Measurements from ENCODE around the gene KRT84.

The KRT84 gene

DNA sequence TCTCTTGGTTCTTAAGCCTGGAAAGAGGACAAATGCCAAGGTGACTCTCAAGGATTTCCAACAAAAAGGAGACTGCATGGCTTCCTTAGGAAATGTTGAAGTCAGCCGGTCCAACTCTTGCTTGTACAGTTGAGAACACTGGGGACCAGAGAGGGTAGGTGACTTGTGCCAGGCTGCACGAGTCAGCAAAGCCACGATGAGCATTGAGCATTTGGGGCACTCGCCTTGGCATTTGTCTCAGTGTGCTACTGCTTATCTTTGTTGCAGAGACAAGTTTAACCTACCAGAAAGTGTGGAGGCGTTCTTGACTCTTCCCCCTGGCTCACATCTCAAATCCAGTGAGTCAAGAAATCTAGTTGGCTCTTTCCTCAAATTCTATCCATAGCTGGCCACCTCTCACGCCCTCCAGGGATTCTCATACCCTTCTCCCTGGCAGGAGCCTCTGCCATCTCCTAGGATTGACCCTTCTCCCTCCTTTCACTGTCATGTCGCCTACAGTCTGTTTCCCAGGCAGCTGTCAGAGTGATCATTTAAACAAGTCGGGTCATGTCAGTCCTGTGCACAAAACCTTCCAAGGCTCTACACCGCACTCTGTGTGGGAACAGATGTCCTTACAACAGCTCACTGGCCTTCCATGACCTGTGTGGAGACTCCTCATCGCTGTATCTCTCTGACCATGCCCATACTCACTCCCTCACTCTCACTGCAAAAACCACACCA is 47.1 kb downstream of the KRT84 start:
- Mint-ChIP-seq H3K27me3 (peaks cover 7% of the 10 kb centered on the region), H3K27ac (no peak overlapping the region), H3K9me3 (no peaks in the 10 kb centered on the region)

DNA sequence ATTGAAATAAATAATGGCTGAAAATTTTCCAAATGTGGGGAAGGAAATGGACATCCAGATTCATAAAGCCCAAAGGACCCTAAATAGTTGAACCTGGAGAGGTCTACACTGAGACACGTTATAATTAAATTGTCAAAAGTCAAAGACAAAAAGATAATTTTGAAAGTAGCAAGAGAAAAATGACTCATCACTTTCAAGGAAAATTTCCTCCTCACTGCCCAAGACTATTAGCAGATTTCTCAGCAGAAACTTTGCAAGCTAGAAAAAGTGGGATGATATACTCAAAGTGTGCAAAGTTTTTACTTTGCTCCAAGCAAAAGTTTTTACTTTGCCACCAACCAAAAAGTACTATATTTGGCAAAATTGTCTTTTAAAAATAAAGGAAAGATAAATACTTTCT is 48.4 kb downstream of the KRT84 start:
- peaks cover 8% of the 10 kb centered on the region for H3K4me1 Mint-ChIP-seq (ENCODE audit: low read depth)
- no peak overlapping the region for H3K4me3 Mint-ChIP-seq
- H3K27me3 Mint-ChIP-seq, result peaks cover 7% of the 10 kb centered on the region
- no peak overlapping the region for H3K27ac Mint-ChIP-seq
- H3K9me3 Mint-ChIP-seq, result no peaks in the 10 kb centered on the region
- H3K36me3 Mint-ChIP-seq (ENCODE audit: low read depth), result no peaks in the 10 kb centered on the region
- no peak for DNase-seq

More for the DNA sequence above, 47.1 kb downstream of the KRT84 start:
- Mint-ChIP-seq H3K36me3 (ENCODE audit: low read depth) (no peaks in the 10 kb centered on the region), H3K4me3 (no peak overlapping the region), H3K4me1 (ENCODE audit: low read depth) (peaks cover 8% of the 10 kb centered on the region)
- DNase-seq, result no peak

DNA sequence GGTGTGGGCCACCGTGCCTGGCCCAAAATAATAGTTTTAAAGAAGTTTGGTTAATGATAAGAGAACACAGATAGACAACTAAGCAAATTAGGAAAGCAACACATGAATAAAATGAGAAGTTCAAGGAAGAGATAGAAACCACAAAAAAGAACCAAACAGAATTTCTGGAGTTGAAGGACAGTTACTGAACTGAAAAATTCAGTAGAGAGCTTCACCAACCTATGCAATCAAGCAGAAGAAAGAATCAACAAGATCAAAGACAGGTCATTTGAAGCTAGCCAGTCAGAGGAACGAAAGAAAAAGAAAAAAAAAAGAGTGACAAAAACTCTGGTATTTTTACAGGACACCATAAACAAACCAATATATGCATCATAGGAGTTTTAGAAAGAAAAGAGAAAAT is 48.8 kb downstream of the KRT84 start:
- Mint-ChIP-seq H3K27me3 (peaks cover 7% of the 10 kb centered on the region), H3K4me1 (ENCODE audit: low read depth) (peaks cover 8% of the 10 kb centered on the region), H3K9me3 (no peaks in the 10 kb centered on the region), H3K4me3 (no peak overlapping the region), H3K27ac (no peak overlapping the region), H3K36me3 (ENCODE audit: low read depth) (no peaks in the 10 kb centered on the region)
- DNase-seq, result no peak

DNA sequence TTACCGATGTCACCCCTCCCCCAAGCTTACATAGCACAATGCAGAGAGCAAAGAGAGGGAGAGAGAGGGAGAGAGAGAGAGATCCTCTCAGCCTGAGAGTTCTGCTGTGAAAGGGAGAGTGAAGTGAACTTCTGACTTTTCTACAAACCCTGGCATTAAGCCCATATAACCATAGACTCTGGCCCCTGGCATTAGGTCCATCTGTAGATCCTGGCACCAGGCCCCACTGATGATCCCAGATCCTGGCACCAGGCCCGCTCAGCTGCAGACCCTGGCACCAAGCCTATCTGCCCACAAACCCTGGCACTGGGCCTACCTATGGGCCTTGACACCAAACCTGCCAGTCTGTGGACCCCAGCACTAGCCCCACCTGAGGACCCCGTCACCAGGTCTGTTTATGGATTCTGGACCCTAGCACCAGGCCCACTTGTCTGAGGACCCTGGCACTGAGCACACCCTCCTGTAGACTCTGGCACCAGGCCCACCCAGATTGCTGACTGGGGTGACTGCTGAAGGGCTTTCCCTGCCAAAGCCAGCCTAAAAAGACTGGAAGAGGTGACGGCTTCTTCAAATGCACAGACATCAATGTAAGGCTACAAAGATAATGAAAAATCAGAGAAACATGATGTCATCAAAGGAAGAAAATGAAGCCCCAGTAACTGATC is 49.7 kb downstream of the KRT84 start:
- H3K4me1 Mint-ChIP-seq (ENCODE audit: low read depth), result peaks cover 8% of the 10 kb centered on the region
- peaks cover 7% of the 10 kb centered on the region for H3K27me3 Mint-ChIP-seq
- DNase-seq, result no peak
- no peak overlapping the region for H3K4me3 Mint-ChIP-seq
- H3K27ac Mint-ChIP-seq, result no peak overlapping the region
- H3K9me3 Mint-ChIP-seq, result no peaks in the 10 kb centered on the region
- H3K36me3 Mint-ChIP-seq (ENCODE audit: low read depth), result no peaks in the 10 kb centered on the region

DNA sequence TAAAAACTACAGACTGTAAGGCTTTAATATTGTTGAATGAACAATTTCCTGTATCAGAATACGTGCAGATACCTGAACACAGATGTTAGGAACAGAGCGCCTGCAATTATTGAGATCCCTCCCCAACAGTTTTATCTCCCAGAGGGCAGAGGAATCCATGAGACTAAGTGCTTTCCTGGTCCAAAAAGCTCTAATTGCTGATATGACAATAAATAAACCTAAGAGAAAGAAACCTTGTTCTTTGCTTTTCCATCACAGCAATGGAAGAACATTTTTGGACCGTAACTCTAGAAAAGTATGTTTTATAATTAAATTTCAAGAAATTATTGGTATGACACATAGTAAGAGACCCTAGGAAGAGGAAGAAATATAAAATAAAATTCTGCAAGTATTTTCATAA is 51.3 kb downstream of the KRT84 start:
- Mint-ChIP-seq H3K27ac (no peak overlapping the region), H3K9me3 (no peaks in the 10 kb centered on the region), H3K27me3 (peaks cover 7% of the 10 kb centered on the region), H3K36me3 (ENCODE audit: low read depth) (no peaks in the 10 kb centered on the region), H3K4me1 (ENCODE audit: low read depth) (peaks cover 8% of the 10 kb centered on the region), H3K4me3 (no peak overlapping the region)
- no peak for DNase-seq

- no peak overlapping the region for H3K4me3 Mint-ChIP-seq
- no peak for DNase-seq
- peaks cover 8% of the 10 kb centered on the region for H3K4me1 Mint-ChIP-seq (ENCODE audit: low read depth)
- H3K27ac Mint-ChIP-seq, result no peak overlapping the region
- no peaks in the 10 kb centered on the region for H3K9me3 Mint-ChIP-seq
- H3K27me3 Mint-ChIP-seq, result peaks cover 7% of the 10 kb centered on the region
- H3K36me3 Mint-ChIP-seq (ENCODE audit: low read depth), result no peaks in the 10 kb centered on the region
Measured at GRCh38 chr12:52333321-52333720, 52.1 kb downstream of the KRT84 start.

DNA sequence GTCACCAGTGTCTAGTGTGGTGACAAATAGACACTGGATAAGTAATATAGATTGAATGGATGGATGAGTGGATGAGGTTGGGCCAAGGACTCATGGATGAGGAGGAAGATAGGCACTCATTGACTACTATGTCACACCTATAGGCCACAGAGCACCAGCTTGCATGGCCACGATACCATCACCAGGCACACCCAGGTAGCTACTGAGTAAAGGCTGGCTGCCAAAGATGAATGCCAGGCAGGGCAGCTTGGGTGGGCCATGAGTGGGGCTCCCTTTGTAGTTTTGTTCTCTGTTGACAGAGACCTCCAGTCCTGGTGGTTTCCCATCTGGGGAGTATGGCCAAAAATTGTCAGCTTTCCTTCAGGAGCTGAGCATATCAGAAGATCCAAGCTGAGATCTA is 53.1 kb downstream of the KRT84 start:
- Mint-ChIP-seq H3K27me3 (peaks cover 7% of the 10 kb centered on the region), H3K4me3 (no peak overlapping the region), H3K36me3 (ENCODE audit: low read depth) (no peaks in the 10 kb centered on the region), H3K9me3 (no peaks in the 10 kb centered on the region), H3K4me1 (ENCODE audit: low read depth) (peaks cover 14% of the 10 kb centered on the region), H3K27ac (no peak overlapping the region)
- no peak for DNase-seq

- Mint-ChIP-seq H3K27me3 (peaks cover 7% of the 10 kb centered on the region), H3K4me3 (no peak overlapping the region)
Measured at GRCh38 chr12:52331833-52332232, 53.6 kb downstream of the KRT84 start.

GRCh38 chr12:52331039-52331438 is 54.4 kb downstream of the KRT84 start:
- peaks cover 10% of the 10 kb centered on the region for H3K27me3 Mint-ChIP-seq
- peaks cover 12% of the 10 kb centered on the region for H3K4me1 Mint-ChIP-seq (ENCODE audit: low read depth)
- H3K4me3 Mint-ChIP-seq, result no peak overlapping the region
- no peaks in the 10 kb centered on the region for H3K9me3 Mint-ChIP-seq
- H3K36me3 Mint-ChIP-seq (ENCODE audit: low read depth), result no peaks in the 10 kb centered on the region
- DNase-seq, result no peak
- no peak overlapping the region for H3K27ac Mint-ChIP-seq

More at GRCh38 chr12:52331833-52332232, 53.6 kb downstream of the KRT84 start:
- H3K4me1 Mint-ChIP-seq (ENCODE audit: low read depth), result peaks cover 16% of the 10 kb centered on the region
- no peaks in the 10 kb centered on the region for H3K9me3 Mint-ChIP-seq
- H3K36me3 Mint-ChIP-seq (ENCODE audit: low read depth), result no peaks in the 10 kb centered on the region
- no peak for DNase-seq
- no peak overlapping the region for H3K27ac Mint-ChIP-seq

DNA sequence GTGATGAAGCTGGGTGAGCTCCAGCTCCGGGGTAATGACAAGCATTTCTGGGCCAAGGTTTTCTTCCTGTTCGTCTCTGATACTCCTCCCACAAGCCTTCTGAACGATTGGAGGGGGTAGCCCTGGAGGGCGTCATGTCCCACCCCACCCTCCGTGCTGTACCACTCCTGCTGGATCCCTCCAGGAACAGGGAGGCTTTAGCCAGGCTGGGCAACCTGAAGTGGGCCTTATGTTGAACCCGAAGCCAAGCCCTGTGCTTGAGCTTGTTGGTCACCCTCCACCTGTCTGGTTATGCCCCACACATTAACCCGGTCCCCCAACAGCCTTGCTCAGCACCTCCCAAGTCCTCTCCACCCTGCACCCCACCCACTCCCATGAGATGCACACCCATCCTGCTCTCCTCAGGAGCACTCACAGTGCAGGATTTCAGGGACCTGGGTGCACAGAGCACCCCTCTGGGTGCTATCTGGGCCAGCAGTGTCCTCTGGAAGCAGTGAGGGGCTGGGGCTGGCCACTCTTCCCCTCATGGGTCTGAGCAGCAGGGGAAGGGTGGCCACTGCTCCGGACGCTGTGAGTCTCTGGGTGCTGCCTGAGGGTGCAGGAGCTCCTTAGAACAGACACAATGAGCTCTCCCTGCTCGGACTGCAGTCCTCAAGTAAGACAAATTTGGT is 57.5 kb downstream of the KRT84 start:
- no peak overlapping the region for H3K27ac Mint-ChIP-seq
- no peaks in the 10 kb centered on the region for H3K9me3 Mint-ChIP-seq
- H3K4me3 Mint-ChIP-seq, result no peak overlapping the region
- DNase-seq, result no peak
- H3K36me3 Mint-ChIP-seq (ENCODE audit: low read depth), result no peaks in the 10 kb centered on the region
- peaks cover 12% of the 10 kb centered on the region for H3K4me1 Mint-ChIP-seq (ENCODE audit: low read depth)
- H3K27me3 Mint-ChIP-seq, result peaks cover 5% of the 10 kb centered on the region
